HepG2 (cell line): Measurements from ENCODE around the gene CD68. TPM values are rescaled to one million over a fixed set of nuclear protein-coding genes. Genes with fewer than 3 reads are reported as not detected.

ENCODE experiments used
- ATAC-seq: fragments of 200-7000 bp; cut with Tn5 transposase; 3 replicates; pipeline ENCODE4 v1.9.1; 2020; ENCODE audit warnings: mild to moderate bottlenecking, moderate library complexity
- BruUV-seq: library from RNA; stranded (reverse); fragments of 400-500 nt; replicated peaks from 2 replicates; lab custom pipeline; 2021; lab: Mats Ljungman, UMichigan
- CTCF ChIA-PET: fragments of 300-600 bp; formaldehyde crosslinking; extraction: SDS; loops from one replicate; lab custom pipeline; 2021; ENCODE audit warnings: low total read pairs, inconsistent platforms, low intra/inter-chr PET ratio; lab: Yijun Ruan, JAX
- POLR2A ChIA-PET: fragments of 350-600 bp; sonication (Branson Sonifier 250); formaldehyde crosslinking; loops from one replicate; lab custom pipeline; 2020; ENCODE audit warnings: antibody characterized with exemption, inconsistent platforms; lab: Yijun Ruan, JAX
- DNase-seq: peaks from one replicate; pipeline ENCODE4 v3.0.0-alpha.2; 2015; ENCODE audit warnings: low spot score
- FAIRE-seq: peaks from 3 replicates; lab custom pipeline; 2011; peaks lifted over from hg19 to GRCh38; lab: Jason Lieb, UNC
- H2AFZ ChIP-seq: one replicate; pipeline ENCODE4 v1.6.1; 2011; ENCODE audit warnings: low read length, inconsistent platforms
- H3K27ac ChIP-seq: fragments of 300-600 bp; 3 replicates; pipeline ENCODE4 v1.8.0; 2011; ENCODE audit warnings: mixed run types, mild to moderate bottlenecking, mixed read lengths, low read length, inconsistent platforms; ENCODE audit not compliant: insufficient read depth; ENCODE audit errors: extremely low read length
- H3K27me3 ChIP-seq, 2 experiments: fragments of 200-600 bp in 1 of 2; 2 replicates in 1 of 2; 3 replicates in 1 of 2; pipeline versions ENCODE4 v1.6.0 to v1.8.0; 2011; ENCODE audit warnings: low read length in 2 of 2, mild to moderate bottlenecking in 2 of 2, moderate library complexity in 2 of 2, inconsistent platforms in 1 of 2; ENCODE audit not compliant: insufficient read depth in 2 of 2, control insufficient read depth in 1 of 2
- H3K36me3 ChIP-seq, 2 experiments: fragments of 200-600 bp in 1 of 2; replicated peaks in 1 of 2; 2 replicates in 1 of 2; 3 replicates in 1 of 2; pipeline versions ENCODE4 v1.5.1 to v1.8.0; 2011; ENCODE audit warnings: low read length in 2 of 2, inconsistent platforms in 1 of 2; ENCODE audit not compliant: insufficient read depth in 2 of 2, control insufficient read depth in 1 of 2
- H3K4me1 ChIP-seq: 2 replicates; pipeline ENCODE4 v1.5.1; 2012; ENCODE audit warnings: low read length, inconsistent platforms; ENCODE audit not compliant: insufficient read depth
- H3K4me2 ChIP-seq: 2 replicates; pipeline ENCODE4 v1.6.0; 2011; ENCODE audit warnings: low read depth, low read length, inconsistent platforms
- H3K4me3 ChIP-seq, 3 experiments: fragments of 200-600 bp in 1 of 3; sonication (generic), shearing (Covaris generic) in 1 of 3; replicated peaks in 1 of 3; 2 replicates each; pipeline ENCODE4 v1.5.1; 2011 to 2016; ENCODE audit warnings: low read length in 3 of 3, inconsistent platforms in 2 of 3, low read depth in 2 of 3, mild to moderate bottlenecking in 2 of 3, control low read depth in 1 of 3, mixed read lengths in 1 of 3; ENCODE audit not compliant: insufficient read depth in 1 of 3
- H3K79me2 ChIP-seq: one replicate; pipeline ENCODE4 v1.6.1; 2011; ENCODE audit warnings: low read length, inconsistent platforms; ENCODE audit not compliant: insufficient read depth
- H3K9ac ChIP-seq: 2 replicates; pipeline ENCODE4 v1.6.0; 2011; ENCODE audit warnings: mild to moderate bottlenecking, low read depth, low read length, inconsistent platforms; ENCODE audit not compliant: insufficient read depth
- H3K9me3 ChIP-seq: 2 replicates; pipeline ENCODE4 v1.5.1; 2012; ENCODE audit warnings: mild to moderate bottlenecking, low read length
- H4K20me1 ChIP-seq: 2 replicates; pipeline ENCODE4 v1.6.0; 2011; ENCODE audit warnings: inconsistent platforms, mild to moderate bottlenecking, low read length, moderate library complexity; ENCODE audit not compliant: insufficient read depth
- AGO2 ChIP-seq: fragments of 200-400 bp; formaldehyde crosslinking; optimal IDR thresholded peaks from 2 replicates; pipeline ENCODE3; 2017; ENCODE audit warnings: mild to moderate bottlenecking, low read depth, low read length, moderate library complexity
- CTCF ChIP-seq: sonication (generic); formaldehyde crosslinking; IDR thresholded peaks from 2 replicates; pipeline ENCODE4 v1.5.0; 2020; ENCODE audit warnings: mild to moderate bottlenecking, missing genetic modification reagents, moderate library complexity
- DPF2 ChIP-seq: sonication (generic); formaldehyde crosslinking; IDR thresholded peaks from 2 replicates; pipeline ENCODE4 v1.4.0; 2020; ENCODE audit warnings: mild to moderate bottlenecking, low read depth, missing genetic modification reagents, borderline replicate concordance
- HDAC1 ChIP-seq: sonication (generic); formaldehyde crosslinking; IDR thresholded peaks from 2 replicates; pipeline ENCODE4 v1.5.1; 2020; ENCODE audit warnings: mild to moderate bottlenecking, missing genetic modification reagents
- HINFP ChIP-seq: sonication (generic); formaldehyde crosslinking; IDR thresholded peaks from 2 replicates; pipeline ENCODE4 v1.4.0; 2020; ENCODE audit warnings: low read depth, mild to moderate bottlenecking, missing genetic modification reagents
- MIXL1 ChIP-seq: IDR thresholded peaks from 2 replicates; pipeline ENCODE4 v1.6.1; 2016
- MLLT10 ChIP-seq: sonication (generic); formaldehyde crosslinking; IDR thresholded peaks from 2 replicates; pipeline ENCODE4 v1.4.0; 2020; ENCODE audit warnings: missing genetic modification reagents
- POLR2AphosphoS5 ChIP-seq: IDR thresholded peaks from 2 replicates; pipeline ENCODE4 v1.6.1; 2012; ENCODE audit warnings: low read depth, low read length
- POLR2G ChIP-seq: fragments of 200-400 bp; formaldehyde crosslinking; IDR thresholded peaks from 2 replicates; pipeline ENCODE4 v1.6.1; 2018; ENCODE audit warnings: mild to moderate bottlenecking, low read depth, low read length, moderate library complexity
- RBFOX2 ChIP-seq: fragments of 200-400 bp; formaldehyde crosslinking; IDR thresholded peaks from 2 replicates; pipeline ENCODE4 v1.6.1; 2017; ENCODE audit warnings: low read depth, mild to moderate bottlenecking, low read length
- SYNCRIP ChIP-seq: fragments of 200-400 bp; formaldehyde crosslinking; IDR thresholded peaks from 2 replicates; pipeline ENCODE4 v1.6.1; 2018; ENCODE audit warnings: mild to moderate bottlenecking, low read depth, low read length; ENCODE audit not compliant: insufficient read depth
- ZNF616 ChIP-seq: sonication (generic); formaldehyde crosslinking; IDR thresholded peaks from 2 replicates; pipeline ENCODE4 v1.5.0; 2020; ENCODE audit warnings: low read depth, mild to moderate bottlenecking, missing genetic modification reagents
- WGBS: methylation state at CpG from one replicate; pipeline ENCODE4 v1.1.6; 2017; ENCODE audit warnings: low lambda C conversion rate; 5-methylcytosine and 5-hydroxymethylcytosine counted together
- in situ Hi-C: cut with HindIII; loops from 2 replicates; pipeline ENCODE4 v1.10.0; 2017; ENCODE audit warnings: low pct_unique_long_range_greater_than_20kb; ENCODE audit not compliant: extremely low pct_ligation_motif_present
- intact Hi-C: fragments of 100-400 bp; cut with micrococcal nuclease; formaldehyde crosslinking; loops from one replicate; pipeline ENCODE4 v1.10.0; 2022; ENCODE audit not compliant: unreplicated experiment
- polyA plus RNA-seq, 8 experiments: library from polyadenylated mRNA; depleted of rRNA in 3 of 8; stranded (reverse) in 7 of 8; unstranded in 1 of 8; fragments of >200 nt; fragmentation: Illumina TruSeq in 4 of 8; extraction: Trizol in 4 of 8; gene quantifications; 2 replicates each; pipeline versions ENCODE4 v1.2.1 to v1.2.3, GENCODE V29; 2011 to 2016; ENCODE audit warnings: low read depth in 4 of 8, missing spikeins in 1 of 8, mixed read lengths in 1 of 8; ENCODE audit not compliant: insufficient read depth in 1 of 8
- total RNA-seq, 5 experiments: library from RNA; depleted of rRNA; stranded (reverse); fragments of >200 nt; fragmentation: Illumina TruSeq; extraction: Trizol; gene quantifications; 2 replicates each; pipeline ENCODE4 v1.2.3, GENCODE V29; 2016; ENCODE audit warnings: low read depth in 1 of 5

Gene CD68
- total and polyA plus RNA-seq, 2 of the 13 experiments (the other 11 are each of a cell fraction or from before 2014, with no cell fraction given) = 10.3 to 104 TPM

GRCh38 chr17:7589204-7589868, 9.9 kb downstream of the CD68 start:
- Histone ChIP-seq H3K36me3 (peaks cover 24 to 54% of the 10 kb centered on the region in 2 experiments), H3K4me3 (no peak overlapping the region)
- FAIRE-seq = no peak
- WGBS = 99% methylated on average over 52 of the region's 56 CpGs
- CTCF ChIA-PET = no interaction called here
- TF ChIP-seq AGO2 (peak; percentile 76), MLLT10 (no peak), SYNCRIP (no peak), POLR2AphosphoS5 (0 out of 2 replicates have a peak, but pooled peaks have one; percentile 14), RBFOX2 (peak; percentile 53)
- TF ChIP-seq, all 625 proteins: peak for 3
- Histone ChIP-seq H3K79me2 (peaks cover 7% of the 10 kb centered on the region), H2AFZ (no peak overlapping the region), H4K20me1 (no peaks in the 10 kb centered on the region), H3K9ac (no peak overlapping the region), H3K4me1 (peaks cover 13% of the 10 kb centered on the region), H3K27ac (no peak overlapping the region), H3K4me2 (no peak overlapping the region), H3K27me3 (no peaks in the 10 kb centered on the region; a peak in 1 of 5 replicates), H3K9me3 (no peaks in the 10 kb centered on the region)
- no TSS peak for BruUV-seq
- in situ Hi-C loops (loop anchor here (5.0 kb wide), 1 partner anchor 98 kb away; the partner anchor contains the start of genes TP53 and WRAP53), intact Hi-C loops (no loop called here)
- DNase-seq = no peak
- POLR2A ChIA-PET = interaction anchor here (1.1 to 1.7 kb wide), 3 partner anchors 10 to 98 kb away, joined by 4 to 5 read pairs (median 4); partner anchors contain the start of genes CD68, SAT2 and TP53
- no peak for ATAC-seq

GRCh38 chr17:7589891-7590691, 10.7 kb downstream of the CD68 start, which contains the start of gene SOX15:
Gene SOX15 (minus strand): TSS chr17:7590094. CDS start chr17:7589676, 418 bp downstream.
- Histone ChIP-seq H2AFZ (no peak within 1 kb of the TSS), H3K36me3 (peaks cover 27 to 59% of the 10 kb centered on the region in 2 experiments), H3K4me1 (peaks cover 6% of the 10 kb centered on the region), H3K9me3 (no peaks in the 10 kb centered on the region), H3K4me2 (no peak within 1 kb of the TSS), H3K27ac (peak within 1 kb of the TSS; percentile 13), H4K20me1 (no peaks in the 10 kb centered on the region), H3K79me2 (peaks cover 1% of the 10 kb centered on the region), H3K9ac (no peak within 1 kb of the TSS), H3K4me3 (no peak within 1 kb of the TSS), H3K27me3 (no peaks in the 10 kb centered on the region)
- ChIA-PET POLR2A (interaction anchor here (1.7 kb wide), 1 partner anchor 97 kb away, joined by 5 read pairs; the partner anchor contains the start of gene TP53), CTCF (no interaction called here)
- ATAC-seq = no peak
- intact Hi-C loops (no loop called here), in situ Hi-C loops (loop anchor here (5.0 kb wide), 1 partner anchor 97 kb away; the partner anchor contains the start of genes TP53 and WRAP53)
- 95% methylated on average over 22 of the region's 24 CpGs for WGBS
- no peak for DNase-seq
- no peak for FAIRE-seq
- BruUV-seq = no TSS peak
- TF ChIP-seq DPF2 (CRISPR knock-in tag) = no peak
- peak; percentile 0 for TF ChIP-seq AGO2
- no peak for TF ChIP-seq CTCF (CRISPR knock-in tag)
- no peak for TF ChIP-seq ZNF616 (CRISPR knock-in tag)
- no peak for TF ChIP-seq MIXL1 (CRISPR knock-in tag)
- 0 out of 2 replicates have a peak, but pooled peaks have one; percentile 10 for TF ChIP-seq POLR2AphosphoS5
- no peak for TF ChIP-seq HINFP (CRISPR knock-in tag)
- TF ChIP-seq POLR2G = peak; percentile 13; the same call in 1 of the 2 replicates
- no peak for TF ChIP-seq HDAC1 (CRISPR knock-in tag)
